H9 (cell line): ENCODE measurements around the gene CTIF. TPM values are rescaled to one million over a fixed set of nuclear protein-coding genes. Genes with fewer than 3 reads are reported as not detected.

Experiments
- DNase-seq: peaks from one replicate; pipeline ENCODE4 v3.0.0-alpha.2; 2017
- H2AFZ ChIP-seq: one replicate; pipeline ENCODE4 v1.6.1; 2013; ENCODE audit warnings: mild to moderate bottlenecking, low read length, control low read depth, moderate library complexity
- H2AK5ac ChIP-seq: 2 replicates; pipeline ENCODE4 v1.6.1; 2013; ENCODE audit warnings: low read length, control low read depth, mixed read lengths; ENCODE audit not compliant: insufficient read length
- H2BK120ac ChIP-seq: one replicate; pipeline ENCODE4 v1.6.1; 2013; ENCODE audit warnings: low read depth, mild to moderate bottlenecking, low read length, control low read depth, inconsistent platforms; ENCODE audit not compliant: poor library complexity, severe bottlenecking
- H2BK12ac ChIP-seq: 2 replicates; pipeline ENCODE4 v1.6.1; 2013; ENCODE audit warnings: low read length, control low read depth, mixed read lengths, low read depth; ENCODE audit not compliant: insufficient read length
- H2BK15ac ChIP-seq: 2 replicates; pipeline ENCODE4 v1.6.1; 2013; ENCODE audit warnings: low read depth, low read length, control low read depth
- H2BK20ac ChIP-seq: one replicate; pipeline ENCODE4 v1.6.1; 2013; ENCODE audit warnings: low read depth, mild to moderate bottlenecking, low read length, control low read depth, inconsistent platforms; ENCODE audit not compliant: poor library complexity, severe bottlenecking
- H2BK5ac ChIP-seq: 2 replicates; pipeline ENCODE4 v1.6.1; 2013; ENCODE audit warnings: low read length, control low read depth, mixed read lengths; ENCODE audit not compliant: insufficient read length
- H3K14ac ChIP-seq: 2 replicates; pipeline ENCODE4 v1.6.1; 2013; ENCODE audit warnings: low read length, control low read depth; ENCODE audit not compliant: insufficient read depth
- H3K18ac ChIP-seq: 2 replicates; pipeline ENCODE4 v1.6.1; 2013; ENCODE audit warnings: low read depth, mild to moderate bottlenecking, mixed read lengths, low read length, control low read depth; ENCODE audit not compliant: insufficient read length
- H3K23ac ChIP-seq: 2 replicates; pipeline ENCODE4 v1.6.1; 2013; ENCODE audit warnings: low read length, control low read depth, mixed read lengths, low read depth; ENCODE audit not compliant: insufficient read length
- H3K23me2 ChIP-seq: 2 replicates; pipeline ENCODE4 v1.6.1; 2013; ENCODE audit warnings: low read depth, mild to moderate bottlenecking, mixed read lengths, low read length, control low read depth; ENCODE audit not compliant: insufficient read length, poor library complexity, severe bottlenecking
- H3K27ac ChIP-seq: 2 replicates; pipeline ENCODE4 v1.5.1; 2013; ENCODE audit warnings: low read length, control low read depth, mixed read lengths, low read depth; ENCODE audit not compliant: insufficient read length
- H3K27me3 ChIP-seq: 2 replicates; pipeline ENCODE4 v1.6.1; 2013; ENCODE audit warnings: low read length, control low read depth, inconsistent platforms; ENCODE audit not compliant: insufficient read depth
- H3K4ac ChIP-seq: 2 replicates; pipeline ENCODE4 v1.6.1; 2013; ENCODE audit warnings: low read depth, mild to moderate bottlenecking, control low read depth, inconsistent platforms, low read length, moderate library complexity
- H3K4me1 ChIP-seq: 2 replicates; pipeline ENCODE4 v1.6.1; 2013; ENCODE audit warnings: low read length, control low read depth, inconsistent platforms; ENCODE audit not compliant: insufficient read depth
- H3K4me2 ChIP-seq: 2 replicates; pipeline ENCODE4 v1.6.1; 2013; ENCODE audit warnings: low read length, control low read depth, mixed read lengths; ENCODE audit not compliant: insufficient read length, insufficient read depth
- H3K56ac ChIP-seq: 2 replicates; pipeline ENCODE4 v1.6.1; 2013; ENCODE audit warnings: low read depth, mild to moderate bottlenecking, mixed read lengths, low read length, control low read depth; ENCODE audit not compliant: insufficient read length
- H3K79me1 ChIP-seq: 2 replicates; pipeline ENCODE4 v1.6.1; 2013; ENCODE audit warnings: low read depth, mild to moderate bottlenecking, moderate library complexity, low read length, control low read depth, inconsistent platforms; ENCODE audit not compliant: insufficient read depth, poor library complexity, severe bottlenecking
- H3K79me2 ChIP-seq: 2 replicates; pipeline ENCODE4 v1.6.1; 2013; ENCODE audit warnings: low read length, control low read depth, inconsistent platforms; ENCODE audit not compliant: insufficient read depth
- H3K9ac ChIP-seq: 2 replicates; pipeline ENCODE4 v1.6.1; 2013; ENCODE audit warnings: low read length, control low read depth, mixed read lengths; ENCODE audit not compliant: insufficient read length; ENCODE audit errors: extremely low read depth
- H3K9me3 ChIP-seq: one replicate; pipeline ENCODE4 v1.6.1; 2013; ENCODE audit warnings: low read depth, low read length, inconsistent platforms; ENCODE audit not compliant: control insufficient read depth
- H3T11ph ChIP-seq: one replicate; pipeline ENCODE4 v1.6.1; 2013; ENCODE audit warnings: mild to moderate bottlenecking, low read length, control low read depth, inconsistent platforms
- H4K20me1 ChIP-seq: one replicate; pipeline ENCODE4 v1.6.1; 2013; ENCODE audit not compliant: control insufficient read depth, insufficient read length, insufficient read depth
- H4K5ac ChIP-seq: 2 replicates; pipeline ENCODE4 v1.6.1; 2013; ENCODE audit warnings: low read depth, mild to moderate bottlenecking, mixed read lengths, low read length, control low read depth; ENCODE audit not compliant: insufficient read length
- H4K8ac ChIP-seq: replicated peaks from 2 replicates; pipeline ENCODE4 v1.6.1; 2013; ENCODE audit warnings: low read length, control low read depth, mixed read lengths, low read depth; ENCODE audit not compliant: insufficient read length
- H4K91ac ChIP-seq: 2 replicates; pipeline ENCODE4 v1.6.1; 2013; ENCODE audit warnings: low read depth, mild to moderate bottlenecking, moderate library complexity, mixed read lengths, low read length, control low read depth; ENCODE audit not compliant: insufficient read length
- H3K27ac Mint-ChIP-seq, 3 experiments: 2 replicates in 2 of 3; 3 replicates in 1 of 3; pipeline ENCODE4 v1.8.0; 2020 to 2021; ENCODE audit warnings: mixed read lengths in 3 of 3, mild to moderate bottlenecking in 1 of 3, moderate library complexity in 1 of 3
- H3K27me3 Mint-ChIP-seq: 2 replicates; pipeline ENCODE4 v1.8.0; 2021; ENCODE audit warnings: low read depth, mild to moderate bottlenecking, moderate library complexity, mixed read lengths
- H3K36me3 Mint-ChIP-seq, 3 experiments: 2 replicates in 2 of 3; 3 replicates in 1 of 3; pipeline ENCODE4 v1.8.0; 2020 to 2021; ENCODE audit warnings: low read depth in 3 of 3, mixed read lengths in 3 of 3; ENCODE audit not compliant: insufficient read depth in 1 of 3
- H3K4me1 Mint-ChIP-seq, 2 experiments: 2 replicates each; pipeline ENCODE4 v1.8.0; 2020; ENCODE audit warnings: mixed read lengths in 2 of 2
- H3K4me3 Mint-ChIP-seq, 2 experiments: 2 replicates in 1 of 2; 3 replicates in 1 of 2; pipeline ENCODE4 v1.8.0; 2020 to 2021; ENCODE audit warnings: mild to moderate bottlenecking in 2 of 2, mixed read lengths in 2 of 2, moderate library complexity in 1 of 2
- H3K9me3 Mint-ChIP-seq, 2 experiments: 2 replicates in 1 of 2; 3 replicates in 1 of 2; pipeline ENCODE4 v1.8.0; 2020; ENCODE audit warnings: mild to moderate bottlenecking in 2 of 2, mixed read lengths in 2 of 2, moderate library complexity in 1 of 2
- CTCF ChIP-seq: fragments of 200-600 bp; sonication (generic); conservative IDR thresholded peaks from 3 replicates; pipeline ENCODE4 v1.8.0; 2021; ENCODE audit warnings: antibody characterized with exemption, mild to moderate bottlenecking
- WGBS: extraction: QIAGEN DNeasy Blood & Tissue Kit; methylation state at CpG from one replicate; pipeline ENCODE4 v1.1.7; 2013; ENCODE audit warnings: missing lambda C conversion rate, low lambda C conversion rate, mixed read lengths; ENCODE audit not compliant: insufficient read length; ENCODE audit errors: extremely low coverage; 5-methylcytosine and 5-hydroxymethylcytosine counted together
- total RNA-seq: library from RNA; stranded (reverse); gene quantifications from 2 replicates; pipeline ENCODE4 v1.2.1, GENCODE V29; 2021

Gene CTIF
- total RNA-seq, 1 experiment from 2014 or later: 15.8 TPM

- Mint-ChIP-seq H3K4me3 (no peak overlapping the region), H3K27ac (no peak overlapping the region), H3K27me3 (no peaks in the 10 kb centered on the region), H3K4me1 (peaks cover 0 to 9% of the 10 kb centered on the region in 2 experiments; a peak in 1 of 4 replicates), H3K36me3 (peaks cover 11 to 13% (median 12%) of the 10 kb centered on the region in 3 experiments; a peak in 6 of 7 replicates), H3K9me3 (no peaks in the 10 kb centered on the region)
- no peak overlapping the region for H4K5ac ChIP-seq
- no peak overlapping the region for H3K4me2 ChIP-seq
- no peaks in the 10 kb centered on the region for H3K27me3 ChIP-seq
- no peaks in the 10 kb centered on the region for H3K9me3 ChIP-seq
- no peak overlapping the region for H3K23ac ChIP-seq
- no peak overlapping the region for H3K4ac ChIP-seq
- no peaks in the 10 kb centered on the region for H3K79me1 ChIP-seq
- H3K4me1 ChIP-seq: no peaks in the 10 kb centered on the region
- no peaks in the 10 kb centered on the region for H3K23me2 ChIP-seq
- H3K56ac ChIP-seq: no peak overlapping the region
- H3T11ph ChIP-seq: no peak overlapping the region
- H4K91ac ChIP-seq: no peak overlapping the region
- H2BK15ac ChIP-seq: no peak overlapping the region
- H2BK120ac ChIP-seq: no peak overlapping the region
- H2BK20ac ChIP-seq: no peak overlapping the region
- no peak overlapping the region for H2BK5ac ChIP-seq
- H2BK12ac ChIP-seq: no peak overlapping the region
- no peaks in the 10 kb centered on the region for H4K20me1 ChIP-seq
- no peak for DNase-seq
- H3K79me2 ChIP-seq: no peaks in the 10 kb centered on the region
- no peak overlapping the region for H4K8ac ChIP-seq
- no peak overlapping the region for H2AFZ ChIP-seq
- no peak overlapping the region for H3K27ac ChIP-seq
- H3K14ac ChIP-seq: no peak overlapping the region
- no peak overlapping the region for H3K18ac ChIP-seq
- H2AK5ac ChIP-seq: no peak overlapping the region
- no CpG with 5 or more reads among the region's 13 CpGs for WGBS
- TF ChIP-seq CTCF: no peak
- H3K9ac ChIP-seq: no peak overlapping the region
Measured at GRCh38 chr18:48757906-48758305, 219.1 kb downstream of the CTIF start.
